HG02943 (cell line): ENCODE data around the gene CLTA.
"Not testable (repeated sequence)": the region's sequence is repeated elsewhere in the genome, so short reads cannot be mapped to it uniquely, and the experiment has no call there.

Experiments
- ATAC-seq: cut with Tn5 transposase; IDR thresholded peaks from one replicate; pipeline ENCODE4 v1.9.1; 2021; ENCODE audit warnings: mild to moderate bottlenecking, low read depth, moderate library complexity; ENCODE audit not compliant: unreplicated experiment

CLTA gene

GRCh38 chr9:36156116-36156515 lies 34.6 kb upstream of the CLTA start:
- no peak for ATAC-seq

GRCh38 chr9:36158122-36158521 lies 32.6 kb upstream of the CLTA start:
- ATAC-seq = no peak

- ATAC-seq = no peak
Measured at GRCh38 chr9:36158917-36159316, 31.8 kb upstream of the CLTA start.

GRCh38 chr9:36159509-36159908 lies 31.2 kb upstream of the CLTA start:
- ATAC-seq = not testable (repeated sequence)

- not testable (repeated sequence) for ATAC-seq
Measured at GRCh38 chr9:36160126-36160525, 30.6 kb upstream of the CLTA start.

- no peak for ATAC-seq
Measured at GRCh38 chr9:36161187-36161586, 29.5 kb upstream of the CLTA start.

GRCh38 chr9:36162211-36162738 lies 28.4 kb upstream of the CLTA start:
- ATAC-seq = no peak

- no peak for ATAC-seq
Measured at GRCh38 chr9:36163049-36163785, 27.5 kb upstream of the CLTA start.

- no peak for ATAC-seq
Measured at GRCh38 chr9:36163786-36164170, 26.9 kb upstream of the CLTA start.

- ATAC-seq = no peak
Measured at GRCh38 chr9:36164372-36164771, 26.3 kb upstream of the CLTA start.

- ATAC-seq = no peak
Measured at GRCh38 chr9:36164989-36165388, 25.7 kb upstream of the CLTA start.

GRCh38 chr9:36165826-36166167 lies 24.9 kb upstream of the CLTA start:
- ATAC-seq = no peak

GRCh38 chr9:36166168-36166927 lies 24.4 kb upstream of the CLTA start:
- ATAC-seq = peak; percentile 79

- no peak for ATAC-seq
Measured at GRCh38 chr9:36169166-36169565, 21.6 kb upstream of the CLTA start, which contains the start of gene CCIN. TSS of gene CCIN (plus strand) at chr9:36169388. CDS start at chr9:36169503, 115 bp downstream.

- ATAC-seq = no peak
Measured at GRCh38 chr9:36169708-36170107, 21.0 kb upstream of the CLTA start.

GRCh38 chr9:36170531-36170930 lies 20.2 kb upstream of the CLTA start:
- no peak for ATAC-seq

- no peak for ATAC-seq
Measured at GRCh38 chr9:36173861-36174260, 16.9 kb upstream of the CLTA start.

GRCh38 chr9:36174271-36174670 lies 16.4 kb upstream of the CLTA start:
- no peak for ATAC-seq

GRCh38 chr9:36174731-36175130 lies 16.0 kb upstream of the CLTA start:
- no peak for ATAC-seq

GRCh38 chr9:36175209-36175608 lies 15.5 kb upstream of the CLTA start:
- ATAC-seq = not testable (repeated sequence)

- not testable (repeated sequence) for ATAC-seq
Measured at GRCh38 chr9:36176496-36176895, 14.2 kb upstream of the CLTA start.

GRCh38 chr9:36177571-36177970 lies 13.2 kb upstream of the CLTA start:
- no peak for ATAC-seq
